ENCODE results near the gene BMP8A. TPM values are rescaled to one million over a fixed set of nuclear protein-coding genes. Genes with fewer than 3 reads are reported as not detected.
"Not testable (repeated sequence)": the region's sequence is repeated elsewhere in the genome, so short reads cannot be mapped to it uniquely, and the experiment has no call there.

BMP8A gene
- total and polyA plus RNA-seq, 9 of the 15 experiments (the other 6 are each of a cell fraction or from before 2014, with no cell fraction given), result 0.05 to 0.31 TPM; not detected in 7

- TF ChIP-seq, protein P1, sequence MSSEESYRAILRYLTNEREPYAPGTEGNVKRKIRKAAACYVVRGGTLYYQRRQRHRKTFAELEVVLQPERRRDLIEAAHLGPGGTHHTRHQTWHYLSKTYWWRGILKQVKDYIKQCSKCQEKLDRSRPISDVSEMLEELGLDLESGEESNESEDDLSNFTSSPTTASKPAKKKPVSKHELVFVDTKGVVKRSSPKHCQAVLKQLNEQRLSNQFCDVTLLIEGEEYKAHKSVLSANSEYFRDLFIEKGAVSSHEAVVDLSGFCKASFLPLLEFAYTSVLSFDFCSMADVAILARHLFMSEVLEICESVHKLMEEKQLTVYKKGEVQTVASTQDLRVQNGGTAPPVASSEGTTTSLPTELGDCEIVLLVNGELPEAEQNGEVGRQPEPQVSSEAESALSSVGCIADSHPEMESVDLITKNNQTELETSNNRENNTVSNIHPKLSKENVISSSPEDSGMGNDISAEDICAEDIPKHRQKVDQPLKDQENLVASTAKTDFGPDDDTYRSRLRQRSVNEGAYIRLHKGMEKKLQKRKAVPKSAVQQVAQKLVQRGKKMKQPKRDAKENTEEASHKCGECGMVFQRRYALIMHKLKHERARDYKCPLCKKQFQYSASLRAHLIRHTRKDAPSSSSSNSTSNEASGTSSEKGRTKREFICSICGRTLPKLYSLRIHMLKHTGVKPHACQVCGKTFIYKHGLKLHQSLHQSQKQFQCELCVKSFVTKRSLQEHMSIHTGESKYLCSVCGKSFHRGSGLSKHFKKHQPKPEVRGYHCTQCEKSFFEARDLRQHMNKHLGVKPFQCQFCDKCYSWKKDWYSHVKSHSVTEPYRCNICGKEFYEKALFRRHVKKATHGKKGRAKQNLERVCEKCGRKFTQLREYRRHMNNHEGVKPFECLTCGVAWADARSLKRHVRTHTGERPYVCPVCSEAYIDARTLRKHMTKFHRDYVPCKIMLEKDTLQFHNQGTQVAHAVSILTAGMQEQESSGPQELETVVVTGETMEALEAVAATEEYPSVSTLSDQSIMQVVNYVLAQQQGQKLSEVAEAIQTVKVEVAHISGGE (CRISPR knock-in tag; IDR thresholded peaks at IDR 0.05), result no peak
- TF ChIP-seq CCAR2 (IDR thresholded peaks at IDR 0.05; ENCODE audit: low read depth, low read length), result no peak
- TF ChIP-seq MTA3 (IDR thresholded peaks at IDR 0.05; ENCODE audit: borderline replicate concordance), result no peak
- no peak for TF ChIP-seq CHD2 (IDR thresholded peaks at IDR 0.05; ENCODE audit: low read depth, low read length)
- no peak for TF ChIP-seq NFRKB (IDR thresholded peaks at IDR 0.05; ENCODE audit: low read depth)
Measured at GRCh38 chr1:39526466-39527189, 35.2 kb downstream of the BMP8A start (continued).

GRCh38 chr1:39527190-39527579 is 35.7 kb downstream of the BMP8A start:
- H3K79me2 ChIP-seq (ENCODE audit: control insufficient read depth, insufficient read depth, low read length); POLR2A ChIA-PET; intact Hi-C loops (cut with micrococcal nuclease); H3K27me3 ChIP-seq (ENCODE audit: control insufficient read depth in 2 of 2, insufficient read depth in 2 of 2, low read length in 2 of 2); H3K4me3 ChIP-seq; H3K9me1 ChIP-seq (ENCODE audit: control insufficient read depth, insufficient read depth, low read length); H4K20me1 ChIP-seq (replicated peaks; ENCODE audit: control insufficient read depth, insufficient read depth, low read length); FAIRE-seq; H3K4me2 ChIP-seq (ENCODE audit: insufficient read depth, low read length); H3K9me3 ChIP-seq (replicated peaks; ENCODE audit: control insufficient read depth, insufficient read depth, low read depth, low read length); H2AFZ ChIP-seq (ENCODE audit: low read depth, low read length); in situ Hi-C loops (cut with MboI); ATAC-seq; H3K36me3 ChIP-seq (ENCODE audit: control insufficient read depth, insufficient read depth, low read length); BruUV-seq (replicated peaks); H3K27ac ChIP-seq (ENCODE audit: extremely low read depth, low read depth, low read length); CTCF ChIA-PET (ENCODE audit: low intra/inter-chr PET ratio); DNase-seq (ENCODE audit: extremely low read depth in 1 of 4, low spot score in 3 of 4): not testable (repeated sequence)
- peaks cover 0 to 26% of the 10 kb centered on the region in 2 experiments; a peak in 3 of 5 replicates for H3K4me1 ChIP-seq (replicated peaks in 1 of 2; ENCODE audit: control insufficient read depth in 2 of 2, insufficient read depth in 2 of 2, low read length in 2 of 2)
- WGBS (ENCODE audit: insufficient coverage, low coverage, missing lambda C conversion rate), result 73% methylated on average over 8 of the region's 8 CpGs
- peak overlapping the region in 1 of 2 experiments; percentile 64; a peak in 1 of 4 replicates for H3K9ac ChIP-seq (ENCODE audit: insufficient read depth in 1 of 2, low read depth in 2 of 2, low read length in 2 of 2)

Measured in K562 (cell line).